GM23248 (cell line): ENCODE results near the gene COA8. TPM values are rescaled to one million over a fixed set of nuclear protein-coding genes. Genes with fewer than 3 reads are reported as not detected.

Experiments used
- DNase-seq: peaks from one replicate; pipeline ENCODE4 v3.0.0-alpha.2; 2015
- H2AFZ ChIP-seq: fragments of 200-600 bp; sonication (generic); 2 replicates; pipeline ENCODE4 v1.6.1; 2016; ENCODE audit warnings: antibody characterized with exemption
- H3F3A ChIP-seq: fragments of 200-600 bp; sonication (generic); 2 replicates; pipeline ENCODE4 v1.6.1; 2016; ENCODE audit warnings: mild to moderate bottlenecking, antibody characterized with exemption, mixed run types; ENCODE audit not compliant: insufficient read depth
- H3K27ac ChIP-seq: fragments of 200-600 bp; sonication (generic); 2 replicates; pipeline ENCODE4 v1.5.1; 2016; ENCODE audit warnings: mild to moderate bottlenecking
- H3K27me3 ChIP-seq: fragments of 200-600 bp; sonication (generic); replicated peaks from 2 replicates; pipeline ENCODE4 v1.6.1; 2016; ENCODE audit warnings: mild to moderate bottlenecking; ENCODE audit not compliant: insufficient read depth
- H3K36me3 ChIP-seq: fragments of 200-600 bp; sonication (generic); 2 replicates; pipeline ENCODE4 v1.6.1; 2016; ENCODE audit warnings: low read depth, mild to moderate bottlenecking
- H3K4me1 ChIP-seq: fragments of 200-600 bp; sonication (generic); 2 replicates; pipeline ENCODE4 v1.6.1; 2016; ENCODE audit warnings: mild to moderate bottlenecking; ENCODE audit not compliant: insufficient read depth
- H3K4me2 ChIP-seq: fragments of 200-600 bp; sonication (generic); one replicate; pipeline ENCODE4 v1.6.1; 2016; ENCODE audit warnings: mild to moderate bottlenecking; ENCODE audit not compliant: unreplicated experiment
- H3K4me3 ChIP-seq: fragments of 200-600 bp; sonication (generic); 2 replicates; pipeline ENCODE4 v1.5.1; 2016; ENCODE audit warnings: mild to moderate bottlenecking
- H3K79me2 ChIP-seq: fragments of 200-600 bp; sonication (generic); 2 replicates; pipeline ENCODE4 v1.6.1; 2016; ENCODE audit warnings: mild to moderate bottlenecking; ENCODE audit not compliant: insufficient read depth
- H3K9ac ChIP-seq: fragments of 200-600 bp; sonication (generic); 2 replicates; pipeline ENCODE4 v1.6.1; 2016; ENCODE audit warnings: mild to moderate bottlenecking
- H3K9me2 ChIP-seq: fragments of 200-600 bp; sonication (generic); 2 replicates; pipeline ENCODE4 v1.6.1; 2016; ENCODE audit warnings: mixed run types, mild to moderate bottlenecking, moderate library complexity; ENCODE audit not compliant: insufficient read depth
- H3K9me3 ChIP-seq: fragments of 200-600 bp; sonication (generic); one replicate; pipeline ENCODE4 v1.6.1; 2017; ENCODE audit warnings: low read depth
- H4K20me1 ChIP-seq: fragments of 200-600 bp; sonication (generic); 2 replicates; pipeline ENCODE4 v1.6.0; 2016; ENCODE audit not compliant: insufficient read depth
- EZH2 ChIP-seq: fragments of 200-600 bp; sonication (generic); IDR thresholded peaks from 2 replicates; pipeline ENCODE4 v1.6.1; 2018; ENCODE audit warnings: antibody characterized with exemption, mild to moderate bottlenecking; ENCODE audit not compliant: insufficient read depth, poor library complexity, severe bottlenecking
- EZH2phosphoT487 ChIP-seq: fragments of 200-600 bp; sonication (generic); IDR thresholded peaks from 2 replicates; pipeline ENCODE4 v1.6.1; 2018; ENCODE audit warnings: antibody characterized with exemption, moderate library complexity, mild to moderate bottlenecking, low read depth; ENCODE audit not compliant: insufficient read depth
- WGBS, 2 experiments: methylation state at CpG; one replicate each; pipeline ENCODE4 v1.1.6; 2015 to 2017; ENCODE audit warnings: low lambda C conversion rate in 2 of 2, low coverage in 1 of 2; ENCODE audit errors: missing lambda C conversion rate in 2 of 2; 5-methylcytosine and 5-hydroxymethylcytosine counted together
- in situ Hi-C: fragments of 300-500 bp; cut with MboI; formaldehyde crosslinking; loops from 2 replicates; pipeline ENCODE4 v1.15.0; 2020
- polyA plus RNA-seq: library from polyadenylated mRNA; unstranded; fragments of >200 nt; fragmentation: Nextera tagmentation; extraction: Ambion mirVana; gene quantifications from 2 replicates; pipeline ENCODE4 v1.2.1, GENCODE V29; 2016
- small RNA-seq: library from RNA; depleted of rRNA; stranded (forward); fragments of <200 nt; gene quantifications from one replicate; pipeline ENCODE3, GENCODE V24; 2014; ENCODE audit warnings: low read depth, low replicate concordance
- total RNA-seq: library from RNA; depleted of rRNA; stranded (reverse); fragments of >200 nt; shearing (Covaris generic); gene quantifications from 2 replicates; pipeline ENCODE4 v1.2.3, GENCODE V29; 2014; rRNA removed

Gene COA8
- total and polyA plus RNA-seq, 2 experiments from 2014 or later, result 28.9 to 96.3 TPM

GRCh38 chr14:103634156-103634555, 71.4 kb downstream of the COA8 start:
- Histone ChIP-seq H3K9me3 (no peaks in the 10 kb centered on the region), H3K36me3 (no peaks in the 10 kb centered on the region), H3K27ac (peak overlapping the region; percentile 51), H3K79me2 (peaks cover 100% of the 10 kb centered on the region), H4K20me1 (peaks cover 30% of the 10 kb centered on the region), H3F3A (peaks cover 58% of the 10 kb centered on the region), H3K4me3 (no peak overlapping the region), H2AFZ (no peak overlapping the region), H3K9ac (no peak overlapping the region), H3K4me1 (peaks cover 53% of the 10 kb centered on the region), H3K4me2 (peak overlapping the region; percentile 31), H3K9me2 (no peaks in the 10 kb centered on the region), H3K27me3 (no peaks in the 10 kb centered on the region)
- no peak for TF ChIP-seq EZH2phosphoT487
- no peak for TF ChIP-seq EZH2
- peak; percentile 66 for DNase-seq
- WGBS, 2 experiments, result 15 to 25% methylated on average over 4 of the region's 4 CpGs
- in situ Hi-C loops, result no loop called here

GRCh38 chr14:103638594-103638993, 75.8 kb downstream of the COA8 start:
- Histone ChIP-seq H3F3A (peaks cover 62% of the 10 kb centered on the region), H2AFZ (no peak overlapping the region), H3K9ac (no peak overlapping the region), H3K36me3 (no peaks in the 10 kb centered on the region), H3K27me3 (no peaks in the 10 kb centered on the region), H3K79me2 (peaks cover 100% of the 10 kb centered on the region), H3K9me3 (no peaks in the 10 kb centered on the region), H3K27ac (peak overlapping the region; percentile 19; the same call in 1 of the 2 replicates), H4K20me1 (peaks cover 40% of the 10 kb centered on the region), H3K4me1 (peaks cover 46% of the 10 kb centered on the region), H3K4me2 (no peak overlapping the region), H3K9me2 (no peaks in the 10 kb centered on the region), H3K4me3 (no peak overlapping the region)
- in situ Hi-C loops, result no loop called here
- 74 to 89% methylated on average over 3 of the region's 3 CpGs for WGBS, 2 experiments
- DNase-seq, result peak; percentile 37
- TF ChIP-seq EZH2, result no peak
- TF ChIP-seq EZH2phosphoT487, result no peak

Small RNA genes lying within 50 kb of the gene (small RNA-seq; reads per million reads assigned to genes)
- gene RNU4-68P (1.1 reads per million, percentile 48 among the genes with 10 or more reads in this experiment), gene RNU7-160P (not detected)

Other genes with a start within 250 kb of the COA8 start
- 133 and 156 TPM in 2 replicates for gene EIF5, start 228.7 kb upstream of the COA8 start, total RNA-seq
- 502 and 518 TPM in 2 replicates for gene EIF5, start 228.7 kb upstream of the COA8 start, polyA plus RNA-seq
- gene MARK3, start 177.5 kb upstream of the COA8 start, total RNA-seq, result 80.6 and 107 TPM in 2 replicates
- 32.3 and 32.9 TPM in 2 replicates for gene MARK3, start 177.5 kb upstream of the COA8 start, polyA plus RNA-seq
- 18.5 and 27.2 TPM in 2 replicates for gene CKB, start 40.1 kb upstream of the COA8 start, total RNA-seq
- 28.0 and 32.2 TPM in 2 replicates for gene CKB, start 40.1 kb upstream of the COA8 start, polyA plus RNA-seq
- gene TRMT61A, start 33.8 kb upstream of the COA8 start, total RNA-seq, result 13.2 and 15.0 TPM in 2 replicates
- gene TRMT61A, start 33.8 kb upstream of the COA8 start, polyA plus RNA-seq, result 12.7 and 13.3 TPM in 2 replicates
- gene BAG5, start 303 bp upstream of the COA8 start, total RNA-seq, result 23.9 and 25.8 TPM in 2 replicates
- gene BAG5, start 303 bp upstream of the COA8 start, polyA plus RNA-seq, result 28.6 and 29.1 TPM in 2 replicates
- gene KLC1, start 66.3 kb downstream of the COA8 start, total RNA-seq, result 339 and 410 TPM in 2 replicates
- gene KLC1, start 66.3 kb downstream of the COA8 start, polyA plus RNA-seq, result 177 and 184 TPM in 2 replicates
- gene XRCC3, start 152.5 kb downstream of the COA8 start, total RNA-seq, result 19.1 and 20.3 TPM in 2 replicates
- 4.0 and 4.9 TPM in 2 replicates for gene XRCC3, start 152.5 kb downstream of the COA8 start, polyA plus RNA-seq
- gene ZFYVE21, start 152.8 kb downstream of the COA8 start, total RNA-seq, result 60.3 and 77.4 TPM in 2 replicates
- 112 and 120 TPM in 2 replicates for gene ZFYVE21, start 152.8 kb downstream of the COA8 start, polyA plus RNA-seq